ENCODE results near the gene SLC17A2. TPM values are rescaled to one million over a fixed set of nuclear protein-coding genes. Genes with fewer than 3 reads are reported as not detected.

SLC17A2 gene
- total and polyA plus RNA-seq, 10 donors, result not detected

DNA sequence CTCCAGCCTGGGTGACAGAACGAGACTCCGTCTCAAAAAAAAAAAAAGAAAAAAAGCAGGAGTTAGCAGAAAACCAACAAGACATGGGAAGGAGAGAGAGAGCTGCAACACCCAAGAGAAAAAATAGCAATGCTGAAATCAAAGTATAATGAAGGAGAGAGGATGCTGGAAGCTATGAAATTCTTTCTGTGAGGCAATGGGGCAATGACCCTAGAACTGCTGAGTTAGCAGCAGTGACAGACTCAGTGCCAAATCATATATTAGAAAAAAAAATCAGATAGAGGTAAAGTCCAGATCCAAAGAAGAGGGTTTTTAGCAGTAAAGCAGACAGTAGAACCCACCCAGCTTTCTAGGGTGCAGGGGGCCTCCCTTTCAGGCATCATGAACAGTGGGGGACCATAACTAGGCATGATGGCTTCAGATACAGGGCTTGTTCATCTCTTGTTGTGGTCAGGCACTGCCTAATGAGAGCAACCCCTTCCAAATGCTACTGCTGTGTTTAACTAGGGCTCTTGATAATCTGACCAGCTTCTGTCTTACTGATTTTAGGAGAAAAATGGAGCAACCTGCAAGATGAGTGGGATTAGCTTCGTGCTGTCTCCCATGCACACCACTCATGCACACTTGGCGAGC, 26.9 kb downstream of the SLC17A2 start:
- no peaks in the 10 kb centered on the region for H3K9me3 ChIP-seq

DNA sequence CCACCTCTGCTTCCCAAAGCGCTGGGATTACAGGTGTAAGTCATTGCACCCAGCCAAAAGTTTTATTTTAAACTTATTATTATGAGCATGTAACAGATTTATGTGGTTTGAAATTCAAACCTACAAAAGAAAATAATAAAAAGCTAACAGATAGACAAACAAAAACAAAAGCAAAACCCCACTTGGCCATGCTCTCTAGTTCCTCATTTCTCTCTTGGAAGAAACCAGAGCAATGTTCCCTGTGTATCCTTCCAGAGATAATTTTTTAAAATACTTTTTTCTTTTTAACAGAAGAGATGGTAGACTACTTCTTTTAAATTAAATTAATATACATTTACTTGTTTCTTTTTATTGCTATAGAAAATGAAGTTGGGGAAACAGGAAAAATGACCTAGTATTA, 28.4 kb downstream of the SLC17A2 start:
- no peaks in the 10 kb centered on the region for H3K36me3 ChIP-seq
- H3K4me3 ChIP-seq, result no peak overlapping the region
- H3K9me3 ChIP-seq, result no peaks in the 10 kb centered on the region
- no peak for DNase-seq
- no peaks in the 10 kb centered on the region for H3K4me1 ChIP-seq
- WGBS, 5 donors, result 84 to 100% (median 94%) methylated on average over 1 of the region's 1 CpG
- TF ChIP-seq POLR2A (IDR thresholded peaks at IDR 0.05), result no peak
- TF ChIP-seq POLR2AphosphoS5 (IDR thresholded peaks at IDR 0.05), result no peak
- TF ChIP-seq, protein P1, sequence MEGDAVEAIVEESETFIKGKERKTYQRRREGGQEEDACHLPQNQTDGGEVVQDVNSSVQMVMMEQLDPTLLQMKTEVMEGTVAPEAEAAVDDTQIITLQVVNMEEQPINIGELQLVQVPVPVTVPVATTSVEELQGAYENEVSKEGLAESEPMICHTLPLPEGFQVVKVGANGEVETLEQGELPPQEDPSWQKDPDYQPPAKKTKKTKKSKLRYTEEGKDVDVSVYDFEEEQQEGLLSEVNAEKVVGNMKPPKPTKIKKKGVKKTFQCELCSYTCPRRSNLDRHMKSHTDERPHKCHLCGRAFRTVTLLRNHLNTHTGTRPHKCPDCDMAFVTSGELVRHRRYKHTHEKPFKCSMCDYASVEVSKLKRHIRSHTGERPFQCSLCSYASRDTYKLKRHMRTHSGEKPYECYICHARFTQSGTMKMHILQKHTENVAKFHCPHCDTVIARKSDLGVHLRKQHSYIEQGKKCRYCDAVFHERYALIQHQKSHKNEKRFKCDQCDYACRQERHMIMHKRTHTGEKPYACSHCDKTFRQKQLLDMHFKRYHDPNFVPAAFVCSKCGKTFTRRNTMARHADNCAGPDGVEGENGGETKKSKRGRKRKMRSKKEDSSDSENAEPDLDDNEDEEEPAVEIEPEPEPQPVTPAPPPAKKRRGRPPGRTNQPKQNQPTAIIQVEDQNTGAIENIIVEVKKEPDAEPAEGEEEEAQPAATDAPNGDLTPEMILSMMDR (IDR thresholded peaks at IDR 0.05 in 8 of 11, conservative IDR thresholded peaks at IDR 0.05 in 3 of 11), result no peak
- intact Hi-C loops (cut with DNase I; ENCODE audit: low total_unique reads), result no loop called here
- H3K27ac ChIP-seq, result no peak overlapping the region
- H3K27me3 ChIP-seq (replicated peaks in 1 of 7), result peaks cover 0 to 12% (median 0%) of the 10 kb centered on the region in 7 donors

More for the DNA sequence above, 26.9 kb downstream of the SLC17A2 start:
- WGBS, 5 donors, result 89 to 94% (median 92%) methylated on average over 4 of the region's 4 CpGs
- intact Hi-C loops (cut with DNase I; ENCODE audit: low total_unique reads), result no loop called here
- DNase-seq, result no peak
- H3K27ac ChIP-seq, result no peak overlapping the region
- TF ChIP-seq, protein P1 (IDR thresholded peaks at IDR 0.05 in 8 of 11, conservative IDR thresholded peaks at IDR 0.05 in 3 of 11), result no peak
- TF ChIP-seq POLR2AphosphoS5 (IDR thresholded peaks at IDR 0.05) (no peak), POLR2A (IDR thresholded peaks at IDR 0.05) (no peak)
- H3K36me3 ChIP-seq, result no peaks in the 10 kb centered on the region
- no peaks in the 10 kb centered on the region for H3K4me1 ChIP-seq
- no peak overlapping the region for H3K4me3 ChIP-seq
- H3K27me3 ChIP-seq (replicated peaks in 1 of 7), result peaks cover 0 to 12% (median 0%) of the 10 kb centered on the region in 7 donors

DNA sequence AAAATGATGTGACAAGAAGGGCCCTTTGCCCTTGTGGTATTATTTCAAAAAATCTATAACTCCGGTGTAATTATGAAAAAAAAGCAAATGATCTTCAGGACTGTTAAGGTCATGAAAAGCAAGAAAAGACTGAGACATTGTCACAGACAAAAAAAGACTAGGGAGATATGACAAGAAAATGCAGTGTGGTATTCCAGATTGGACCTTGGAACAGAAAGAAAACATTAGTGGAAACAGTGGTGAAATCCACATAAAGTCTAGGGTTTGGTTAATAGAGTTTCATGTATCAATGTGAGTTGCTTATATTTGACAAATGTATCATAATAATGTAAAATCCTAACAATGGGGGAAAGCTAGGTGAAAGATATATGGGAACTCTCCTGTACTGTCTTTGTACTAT, 29.6 kb downstream of the SLC17A2 start:
- H3K36me3 ChIP-seq, result no peaks in the 10 kb centered on the region
- no peak overlapping the region for H3K4me3 ChIP-seq
- peaks cover 0 to under 1% (median 0%) of the 10 kb centered on the region in 7 donors for H3K27me3 ChIP-seq (replicated peaks in 1 of 7)
- intact Hi-C loops (cut with DNase I; ENCODE audit: low total_unique reads), result no loop called here
- no peak for TF ChIP-seq POLR2A (IDR thresholded peaks at IDR 0.05)
- TF ChIP-seq, protein P1 (IDR thresholded peaks at IDR 0.05 in 8 of 11, conservative IDR thresholded peaks at IDR 0.05 in 3 of 11), result no peak
- no peaks in the 10 kb centered on the region for H3K9me3 ChIP-seq
- no peak overlapping the region for H3K27ac ChIP-seq
- no peak for DNase-seq
- no peaks in the 10 kb centered on the region for H3K4me1 ChIP-seq
- 46 to 100% (median 92%) methylated on average over 1 of the region's 1 CpG for WGBS, 5 donors

DNA sequence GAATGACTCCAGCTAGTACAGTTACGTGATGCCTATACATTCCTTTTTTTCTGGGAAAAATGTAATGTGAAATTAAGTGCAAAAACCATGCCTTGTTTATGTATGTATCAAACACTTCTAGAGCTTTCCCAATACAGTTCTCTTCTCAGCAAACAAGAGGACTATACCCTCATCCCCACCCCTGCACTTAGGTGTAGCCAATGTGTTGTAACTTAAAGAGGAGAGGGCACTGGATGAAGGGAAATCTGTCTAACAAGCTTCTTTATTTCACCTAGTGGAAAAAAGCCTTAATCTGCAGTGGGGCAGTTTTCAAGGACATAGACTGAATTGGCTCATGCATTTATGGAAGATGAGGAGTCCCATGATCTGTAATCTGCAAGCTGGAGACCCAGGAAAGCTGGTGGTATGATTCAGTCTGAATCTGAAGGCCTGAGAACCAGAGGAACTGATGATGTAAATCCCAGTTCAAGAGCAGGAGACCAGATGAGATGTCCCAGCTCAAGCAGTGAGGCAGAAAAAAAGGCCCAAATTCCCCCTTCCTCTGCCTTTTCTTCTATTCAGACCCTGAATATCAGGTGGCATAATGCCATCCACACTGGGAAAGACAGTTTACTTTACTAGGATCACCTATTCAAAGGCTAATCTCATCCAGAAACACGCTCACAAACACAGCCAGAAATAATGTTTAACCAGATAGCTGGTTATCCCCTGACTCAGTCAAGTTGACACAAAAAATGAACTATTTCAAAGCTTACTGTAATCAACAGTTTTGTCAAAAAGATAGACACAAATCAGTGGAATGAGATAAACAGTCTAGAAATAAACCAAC, 30.7 kb downstream of the SLC17A2 start:
- Histone ChIP-seq H3K9me3 (no peaks in the 10 kb centered on the region), H3K36me3 (no peaks in the 10 kb centered on the region), H3K27me3 (replicated peaks in 1 of 7) (no peaks in the 10 kb centered on the region), H3K4me3 (no peak overlapping the region), H3K27ac (no peak overlapping the region), H3K4me1 (no peaks in the 10 kb centered on the region)
- WGBS, 5 donors, result 85 to 94% (median 92%) methylated on average over 2 of the region's 2 CpGs
- no peak for TF ChIP-seq POLR2AphosphoS5 (IDR thresholded peaks at IDR 0.05)
- TF ChIP-seq POLR2A (IDR thresholded peaks at IDR 0.05), result no peak
- TF ChIP-seq, protein P1 (IDR thresholded peaks at IDR 0.05 in 8 of 11, conservative IDR thresholded peaks at IDR 0.05 in 3 of 11), result no peak
- DNase-seq, result no peak
- intact Hi-C loops (cut with DNase I; ENCODE audit: low total_unique reads), result no loop called here

Data from spleen (tissue), 11 donors.